ENCODE measurements around the gene ADGRD2. TPM values are rescaled to one million over a fixed set of nuclear protein-coding genes. Genes with fewer than 3 reads are reported as not detected.

Gene ADGRD2
- total and polyA plus RNA-seq, 4 donors: not detected

GRCh38 chr9:124437086-124437485 is 13.2 kb upstream of the ADGRD2 start:
- Histone ChIP-seq H3K9ac (ENCODE audit: low read depth in 1 of 2, low read length in 2 of 2) (no peak overlapping the region), H3K27me3 (ENCODE audit: control insufficient read depth in 4 of 4, insufficient read depth in 4 of 4, low read length in 3 of 4) (no peaks in the 10 kb centered on the region), H3K27ac (ENCODE audit: low read depth in 1 of 2, low read length in 2 of 2) (no peak overlapping the region), H3K36me3 (ENCODE audit: control insufficient read depth in 4 of 4, insufficient read depth in 3 of 4, low read depth in 1 of 4, low read length in 3 of 4) (no peaks in the 10 kb centered on the region), H3K4me1 (ENCODE audit: control insufficient read depth in 4 of 4, insufficient read depth in 4 of 4, low read length in 3 of 4) (no peaks in the 10 kb centered on the region), H3K4me3 (ENCODE audit: low read depth in 1 of 3, low read length in 3 of 3) (no peak overlapping the region), H3K9me3 (ENCODE audit: control insufficient read depth in 4 of 4, low read length in 3 of 4) (no peaks in the 10 kb centered on the region)
- no peak for DNase-seq (ENCODE audit: low spot score)
- TF ChIP-seq ATF3 (IDR thresholded peaks at IDR 0.05) (no peak), HNF4A (conservative IDR thresholded peaks at IDR 0.05) (no peak), HNF4G (IDR thresholded peaks at IDR 0.05) (no peak), NR2F2 (IDR thresholded peaks at IDR 0.05) (no peak), RXRA (IDR thresholded peaks at IDR 0.05) (no peak), REST (IDR thresholded peaks at IDR 0.05) (no peak), YY1 (IDR thresholded peaks at IDR 0.05) (no peak), EGR1 (IDR thresholded peaks at IDR 0.05; ENCODE audit: low read depth in 2 of 2) (no peak), RAD21 (IDR thresholded peaks at IDR 0.05) (no peak)
- 93% methylated on average over 3 of the region's 3 CpGs for WGBS

GRCh38 chr9:124438091-124438490 is 12.2 kb upstream of the ADGRD2 start:
- no peaks in the 10 kb centered on the region for H3K4me1 ChIP-seq (ENCODE audit: control insufficient read depth in 4 of 4, insufficient read depth in 4 of 4, low read length in 3 of 4)
- no peaks in the 10 kb centered on the region for H3K36me3 ChIP-seq (ENCODE audit: control insufficient read depth in 4 of 4, insufficient read depth in 3 of 4, low read depth in 1 of 4, low read length in 3 of 4)
- no peak overlapping the region for H3K4me3 ChIP-seq (ENCODE audit: low read depth in 1 of 3, low read length in 3 of 3)
- DNase-seq (ENCODE audit: low spot score): no peak
- H3K27me3 ChIP-seq (ENCODE audit: control insufficient read depth in 4 of 4, insufficient read depth in 4 of 4, low read length in 3 of 4): no peaks in the 10 kb centered on the region
- TF ChIP-seq FOXA1 (IDR thresholded peaks at IDR 0.05) (no peak), ATF3 (IDR thresholded peaks at IDR 0.05) (no peak), NR2F2 (IDR thresholded peaks at IDR 0.05) (no peak), YY1 (IDR thresholded peaks at IDR 0.05) (no peak), REST (IDR thresholded peaks at IDR 0.05) (no peak), ZBTB33 (IDR thresholded peaks at IDR 0.05) (no peak), EGR1 (IDR thresholded peaks at IDR 0.05; ENCODE audit: low read depth in 2 of 2) (no peak), HNF4A (conservative IDR thresholded peaks at IDR 0.05) (no peak), JUND (IDR thresholded peaks at IDR 0.05) (no peak), HNF4G (IDR thresholded peaks at IDR 0.05) (no peak), CTCF (IDR thresholded peaks at IDR 0.05; ENCODE audit: low read depth, low read length, missing input control) (no peak), MAX (IDR thresholded peaks at IDR 0.05) (no peak)
- H3K27ac ChIP-seq (ENCODE audit: low read depth in 1 of 2, low read length in 2 of 2): no peak overlapping the region
- WGBS: 89% methylated on average over 9 of the region's 9 CpGs
- no peaks in the 10 kb centered on the region for H3K9me3 ChIP-seq (ENCODE audit: control insufficient read depth in 4 of 4, low read length in 3 of 4)
- H3K9ac ChIP-seq (ENCODE audit: low read depth in 1 of 2, low read length in 2 of 2): no peak overlapping the region
